HepG2 (cell line): ENCODE measurements around the gene RAB3C.

Source experiments
- BRF2 ChIP-seq: sonication (generic); formaldehyde crosslinking; IDR thresholded peaks from 2 replicates; pipeline ENCODE4 v1.8.1; 2022; ENCODE audit warnings: mild to moderate bottlenecking, missing genetic modification reagents
- CTCF ChIP-seq: sonication (generic); formaldehyde crosslinking; IDR thresholded peaks from 2 replicates; pipeline ENCODE4 v1.5.0; 2020; ENCODE audit warnings: mild to moderate bottlenecking, missing genetic modification reagents, moderate library complexity
- FOXK1 ChIP-seq: sonication (generic); formaldehyde crosslinking; IDR thresholded peaks from 2 replicates; pipeline ENCODE4 v1.4.0; 2020; ENCODE audit warnings: low read depth, missing genetic modification reagents, borderline replicate concordance
- IRX3 ChIP-seq: sonication (generic); formaldehyde crosslinking; IDR thresholded peaks from 2 replicates; pipeline ENCODE4 v1.8.1; 2023; ENCODE audit warnings: mild to moderate bottlenecking, low read depth, missing genetic modification reagents, borderline replicate concordance
- MTA3 ChIP-seq: sonication (generic); formaldehyde crosslinking; IDR thresholded peaks from 2 replicates; pipeline ENCODE4 v1.4.0; 2020; ENCODE audit warnings: missing genetic modification reagents
- POLR2A ChIP-seq, 2 experiments: IDR thresholded peaks; 2 replicates each; pipeline ENCODE4 v1.6.1; 2011; ENCODE audit warnings: low read depth in 2 of 2, low read length in 2 of 2, mild to moderate bottlenecking in 1 of 2, moderate library complexity in 1 of 2; ENCODE audit not compliant: insufficient read depth in 1 of 2
- PREB ChIP-seq: sonication (generic); formaldehyde crosslinking; IDR thresholded peaks from 2 replicates; pipeline ENCODE4 v1.4.0; 2020; ENCODE audit warnings: missing genetic modification reagents
- RAD21 ChIP-seq: fragments of 450-650 bp; formaldehyde crosslinking; IDR thresholded peaks from 2 replicates; pipeline ENCODE4 v1.5.0; 2020; ENCODE audit warnings: mild to moderate bottlenecking
- ZNF142 ChIP-seq: sonication (generic); formaldehyde crosslinking; IDR thresholded peaks from 2 replicates; pipeline ENCODE4 v1.4.0; 2020; ENCODE audit warnings: missing genetic modification reagents
- ZNF432 ChIP-seq: sonication (generic); formaldehyde crosslinking; IDR thresholded peaks from 2 replicates; pipeline ENCODE4 v1.5.0; 2020; ENCODE audit warnings: missing genetic modification reagents, mild to moderate bottlenecking, borderline replicate concordance
- ZNF549 ChIP-seq: sonication (generic); formaldehyde crosslinking; IDR thresholded peaks from 2 replicates; pipeline ENCODE4 v1.5.0; 2020; ENCODE audit warnings: missing genetic modification reagents

- TF ChIP-seq ZNF432 (CRISPR knock-in tag) (no peak), IRX3 (no peak), MTA3 (CRISPR knock-in tag) (no peak), RAD21 (no peak), BRF2 (CRISPR knock-in tag) (no peak), POLR2A (IDR thresholded peaks at IDR 0.05; ENCODE audit: insufficient read depth in 1 of 2, low read depth in 2 of 2, low read length in 2 of 2) (no peak), ZNF549 (CRISPR knock-in tag) (no peak), FOXK1 (CRISPR knock-in tag) (no peak), CTCF (no peak), ZNF142 (no peak), PREB (CRISPR knock-in tag) (no peak)
These were observed 169.2 kb downstream of the RAB3C start for GRCh38 chr5:58752104-58752503.
